Activated CD4-positive, alpha-beta T cell treated with anti-CD3 and anti-CD28 coated beads, Interleukin-2, amount 50 U/mL, for 1 hour (primary cell): ENCODE measurements around the gene MAML2.

Source experiments
- DNase-seq: peaks from one replicate; pipeline ENCODE4 v3.0.0-alpha.2; 2020

MAML2 gene

DNA sequence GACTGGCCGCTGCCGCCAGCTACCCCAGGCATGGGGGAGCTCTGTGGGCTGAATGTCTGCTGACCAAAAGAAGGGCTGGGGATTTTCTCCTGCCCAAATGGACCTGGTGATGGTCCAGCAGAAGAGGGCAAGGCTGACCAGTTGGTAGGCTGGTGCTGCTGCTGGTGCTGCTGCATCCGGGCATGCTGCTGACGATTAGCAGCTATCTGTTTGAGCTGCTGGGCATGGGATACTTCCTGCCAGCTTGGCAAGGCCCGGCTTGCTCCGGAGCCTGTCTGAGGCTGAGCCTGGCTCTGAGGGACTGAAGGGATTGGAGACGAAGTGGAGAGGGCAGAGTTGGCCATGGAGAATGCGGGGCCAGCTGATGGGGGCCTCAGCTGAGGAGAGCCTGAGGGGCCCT, 250.5 kb downstream of the MAML2 start:
- no peak for DNase-seq

- no peak for DNase-seq
These were observed 251.5 kb downstream of the MAML2 start for GRCh38 chr11:96091476-96091875.

DNA sequence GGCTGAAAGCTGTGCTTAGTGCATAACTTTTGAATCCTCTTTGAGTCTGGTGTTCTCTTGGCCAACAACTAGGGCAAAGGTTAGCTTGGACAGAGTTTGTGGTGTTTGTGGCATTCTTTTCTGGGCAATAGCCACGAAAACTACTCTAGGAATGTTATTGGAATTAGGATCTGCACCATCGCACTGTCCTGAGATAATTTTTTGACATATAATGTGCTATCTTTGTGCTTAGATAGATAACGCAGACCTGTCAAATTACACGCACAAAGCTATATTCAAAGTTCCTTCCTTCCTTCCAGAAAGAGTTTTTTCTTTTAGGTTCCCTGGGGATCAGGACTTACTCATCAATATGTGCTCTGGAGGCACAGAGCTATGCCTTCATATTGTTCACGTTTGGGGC, 252.3 kb downstream of the MAML2 start:
- DNase-seq = no peak

- DNase-seq = no peak
These were observed 254.1 kb downstream of the MAML2 start for GRCh38 chr11:96088914-96089313.

GRCh38 chr11:96086111-96086510, 256.9 kb downstream of the MAML2 start:
- DNase-seq = no peak

- DNase-seq = no peak
These were observed 257.6 kb downstream of the MAML2 start for GRCh38 chr11:96085319-96085930.

- DNase-seq = no peak
These were observed 258.2 kb downstream of the MAML2 start for GRCh38 chr11:96084610-96085318.

- no peak for DNase-seq
These were observed 260.1 kb downstream of the MAML2 start for GRCh38 chr11:96082936-96083335.

DNA sequence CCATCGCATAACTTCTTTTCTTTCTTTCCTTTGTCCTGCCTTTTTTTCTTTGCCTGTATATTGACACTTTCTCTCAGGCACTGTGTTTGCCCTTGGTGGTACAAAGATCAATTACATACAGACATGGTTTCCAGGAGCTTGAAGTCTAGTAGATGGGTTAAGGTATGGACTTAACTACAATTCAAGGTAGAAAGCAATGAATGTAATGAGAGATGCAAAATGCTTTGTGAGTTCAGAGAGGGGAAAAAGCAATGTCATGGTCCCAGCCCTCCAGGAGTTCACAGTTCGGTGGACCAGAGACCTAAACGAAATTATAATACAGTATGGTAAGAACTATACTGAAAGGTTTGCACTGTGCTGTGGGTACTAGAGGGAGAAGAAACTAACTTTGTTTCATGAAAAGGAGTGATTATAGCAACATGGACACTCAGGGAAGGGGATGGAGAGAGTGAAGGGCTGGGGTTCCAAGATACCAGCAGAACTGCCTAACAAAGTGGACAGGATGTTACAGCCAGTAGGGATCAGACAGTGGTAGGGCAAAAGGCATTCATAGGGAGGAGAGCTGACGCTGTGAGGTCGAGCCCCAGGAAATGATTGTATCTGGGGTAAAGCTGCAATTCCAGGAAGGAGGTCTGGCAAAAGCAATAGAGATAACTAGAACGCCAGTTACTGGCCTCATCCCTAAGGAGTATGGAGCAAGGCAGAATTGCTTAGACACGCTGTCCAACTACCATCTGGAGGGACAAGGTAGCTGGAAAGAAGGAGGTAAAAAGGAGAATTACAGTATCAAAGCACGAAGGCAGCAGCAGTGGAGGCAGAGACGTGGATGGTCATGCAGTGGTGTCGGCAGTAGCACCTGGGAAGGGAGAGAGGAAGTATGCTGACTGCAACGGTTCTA, 260.7 kb downstream of the MAML2 start:
- DNase-seq = no peak

GRCh38 chr11:96081561-96081960, 261.4 kb downstream of the MAML2 start:
- no peak for DNase-seq

GRCh38 chr11:96079691-96080090, 263.3 kb downstream of the MAML2 start:
- no peak for DNase-seq

DNA sequence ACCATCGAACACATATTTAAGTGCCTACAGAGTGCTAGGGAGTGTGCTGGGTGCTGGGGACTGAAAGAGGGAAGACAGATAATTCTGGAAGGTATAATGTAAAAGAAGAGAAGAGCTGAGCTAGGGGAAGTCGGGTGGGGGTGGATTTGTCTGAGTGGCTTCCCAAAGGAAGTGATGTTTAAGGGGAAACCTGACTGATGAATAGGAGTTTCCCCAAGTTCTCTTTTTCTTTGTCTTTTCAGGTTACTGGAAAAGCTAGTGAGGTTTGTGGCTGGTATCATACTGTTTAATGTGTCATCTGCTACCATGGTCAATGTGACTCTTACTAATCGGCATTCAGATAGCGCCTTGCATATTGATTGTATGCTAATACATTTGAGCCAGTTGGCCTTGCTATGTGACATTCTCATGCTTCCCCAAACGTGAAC, 267.4 kb downstream of the MAML2 start:
- DNase-seq = no peak

GRCh38 chr11:96074551-96075310, 268.3 kb downstream of the MAML2 start:
- no peak for DNase-seq

- DNase-seq = no peak
These were observed 269.5 kb downstream of the MAML2 start for GRCh38 chr11:96073536-96073935.

DNA sequence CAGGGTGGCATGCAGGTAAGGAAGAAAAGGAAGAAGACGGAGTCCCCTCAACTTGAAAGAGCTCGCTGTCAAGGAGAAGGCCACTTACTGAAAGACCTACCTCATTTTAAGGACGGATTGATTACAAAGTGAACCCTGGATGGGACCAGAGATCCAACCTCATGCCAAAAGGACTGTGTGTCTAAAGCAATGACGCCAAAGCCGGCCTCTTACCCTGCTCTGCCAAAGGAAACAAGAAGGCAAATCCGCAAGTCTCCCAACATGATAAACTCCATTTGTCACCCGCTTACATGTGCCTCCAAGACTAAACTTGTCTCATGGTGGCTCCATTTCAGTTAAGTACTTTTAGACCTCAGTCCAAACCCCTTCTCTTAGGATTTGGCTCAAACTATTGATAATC, 270.4 kb downstream of the MAML2 start:
- DNase-seq = no peak

DNA sequence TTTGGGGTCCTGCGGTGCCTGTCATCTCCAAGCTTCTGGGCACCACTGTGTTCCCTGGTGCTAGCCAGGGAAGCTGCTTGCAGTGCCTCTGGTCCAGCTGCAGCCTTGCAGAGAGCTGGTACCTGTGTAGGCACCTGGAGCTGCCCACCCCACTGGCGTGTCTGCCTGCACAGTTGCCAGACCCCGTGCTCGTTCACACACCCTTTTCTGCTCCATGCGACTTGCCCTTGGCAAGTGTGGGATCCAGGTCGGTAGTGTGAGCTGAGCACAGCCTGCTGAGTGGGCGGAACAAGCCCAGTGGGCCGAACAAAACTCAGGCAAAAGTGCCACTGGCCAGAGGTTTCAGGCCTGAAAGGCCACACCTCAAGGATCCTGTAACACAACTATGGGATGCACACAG, 272.5 kb downstream of the MAML2 start:
- no peak for DNase-seq

DNA sequence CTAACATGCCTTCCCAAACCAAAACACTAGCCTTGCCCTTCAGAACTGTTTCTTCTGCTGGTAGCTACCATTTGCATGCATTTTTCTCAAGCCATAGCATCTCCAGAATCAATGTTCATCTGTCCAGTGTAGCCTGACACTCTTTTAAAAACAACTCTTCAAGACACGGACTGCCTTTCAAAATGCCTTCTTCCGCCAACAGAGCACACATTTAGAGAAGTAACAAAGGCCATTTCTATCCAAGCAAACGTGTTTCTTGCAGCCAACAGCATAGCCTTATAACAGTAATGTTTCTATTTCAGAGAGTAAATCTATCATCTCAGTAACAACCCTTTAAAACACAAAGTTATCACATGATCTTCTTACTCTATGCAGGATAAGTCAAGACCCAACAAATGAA, 275.8 kb downstream of the MAML2 start:
- DNase-seq = no peak

- DNase-seq = no peak
These were observed 277.6 kb downstream of the MAML2 start for GRCh38 chr11:96065379-96065778.

GRCh38 chr11:96063886-96064285, 279.1 kb downstream of the MAML2 start:
- DNase-seq = no peak

DNA sequence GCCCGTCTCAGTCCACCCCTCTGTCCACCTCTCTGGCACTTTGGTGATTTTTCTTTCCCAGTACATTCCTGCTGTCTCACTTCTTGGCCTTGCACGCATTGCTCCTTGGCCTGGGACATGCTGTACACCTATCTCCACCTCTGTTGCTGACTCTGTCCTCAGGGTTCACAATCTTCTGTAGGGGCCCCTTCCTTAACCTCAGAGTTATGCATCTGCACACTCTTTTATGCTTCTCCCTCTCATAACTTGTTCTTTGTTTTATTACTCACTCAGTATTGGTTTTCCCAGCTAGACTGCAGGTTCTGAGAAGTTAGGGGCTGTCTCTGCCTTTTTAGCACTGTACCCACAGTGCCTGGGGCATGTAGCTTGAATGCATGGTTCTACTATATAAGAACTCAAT, 279.9 kb downstream of the MAML2 start:
- DNase-seq = no peak

DNA sequence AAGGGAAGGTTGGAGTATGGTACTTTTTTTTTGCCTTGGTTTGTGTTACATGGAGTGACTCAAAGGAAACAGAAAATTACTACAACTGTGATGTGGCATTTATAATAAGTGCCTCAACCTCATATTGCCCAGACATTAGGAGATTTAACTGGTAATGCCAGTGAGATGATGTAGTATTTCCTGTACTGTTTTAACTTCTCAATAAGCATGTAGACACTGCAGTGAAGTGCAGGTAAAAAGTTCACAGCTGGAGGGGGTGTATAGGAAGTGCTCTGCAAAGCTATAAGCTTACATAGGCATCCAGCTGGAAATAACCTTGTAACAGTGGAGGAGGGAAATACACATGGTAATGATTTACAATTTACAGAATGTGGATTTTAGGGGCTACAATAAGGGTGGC, 280.9 kb downstream of the MAML2 start:
- no peak for DNase-seq

DNA sequence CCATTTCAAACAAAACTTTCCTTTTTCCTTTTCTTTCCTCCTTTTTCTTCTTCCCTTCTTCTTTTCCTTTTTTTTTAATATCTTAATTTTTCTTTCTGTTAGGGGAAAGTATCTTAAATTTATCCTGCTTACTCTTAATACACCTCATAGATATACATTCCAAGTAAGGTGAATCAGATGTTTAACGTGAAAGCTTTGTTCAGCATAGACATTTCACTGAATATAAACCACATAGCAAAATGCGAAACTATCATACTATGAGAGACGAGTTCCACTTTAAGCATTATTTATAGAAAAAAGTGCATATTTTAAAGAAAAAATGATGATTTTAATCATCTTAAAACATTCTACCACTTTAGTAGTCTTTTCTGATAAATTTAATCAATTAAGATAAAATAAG, 281.3 kb downstream of the MAML2 start:
- DNase-seq = no peak

DNA sequence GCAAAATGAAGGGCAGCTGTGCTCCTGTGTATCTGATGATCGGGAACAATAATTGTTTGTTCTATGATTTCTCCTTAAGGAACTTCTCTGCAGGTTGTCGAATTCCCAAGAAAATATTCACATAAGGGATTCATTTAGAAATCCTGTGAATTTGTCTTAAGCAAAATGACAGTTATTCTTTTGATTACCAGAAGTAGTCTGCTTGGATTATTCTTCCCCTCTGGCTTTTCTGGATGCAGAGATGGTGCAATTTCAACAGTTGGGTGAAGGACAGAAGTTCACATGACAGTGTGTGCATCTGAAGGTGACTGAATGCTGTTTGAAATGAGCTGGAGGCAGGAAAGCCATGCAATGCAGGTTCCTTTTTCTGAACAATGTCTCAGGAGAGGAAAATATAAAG, 281.9 kb downstream of the MAML2 start:
- no peak for DNase-seq
